ENCODE results near the gene EZR.

- no peak for TF ChIP-seq GTF2F1 (IDR thresholded peaks at IDR 0.05; ENCODE audit: borderline replicate concordance, low read depth, low read length)
- TF ChIP-seq EP300 (IDR thresholded peaks at IDR 0.05; ENCODE audit: borderline replicate concordance in 1 of 2, low read depth in 2 of 2, low read length in 2 of 2) = no peak
- no peak for TF ChIP-seq NRF1 (IDR thresholded peaks at IDR 0.05; ENCODE audit: low read depth, low read length)
- TF ChIP-seq MAFK (IDR thresholded peaks at IDR 0.05; ENCODE audit: low read depth, low read length) = no peak
- no peak for TF ChIP-seq CTCF (IDR thresholded peaks at IDR 0.05; ENCODE audit: control extremely low read depth in 1 of 3, insufficient read depth in 1 of 3, low read depth in 1 of 3, low read length in 3 of 3)
- no peak for TF ChIP-seq MAX (IDR thresholded peaks at IDR 0.05)
- no peak for TF ChIP-seq POLR2AphosphoS5 (IDR thresholded peaks at IDR 0.05; ENCODE audit: low read depth, low read length)
- TF ChIP-seq E2F6 (IDR thresholded peaks at IDR 0.05) = no peak
- no peak for TF ChIP-seq TEAD4 (IDR thresholded peaks at IDR 0.05; ENCODE audit: low read depth, low read length)
- TF ChIP-seq BACH1 (IDR thresholded peaks at IDR 0.05; ENCODE audit: low read length) = no peak
- TF ChIP-seq KDM1A (IDR thresholded peaks at IDR 0.05; ENCODE audit: borderline replicate concordance, low read length) = no peak
Measured at GRCh38 chr6:158852312-158853071, 33.3 kb upstream of the EZR start.
